Stimulated activated CD8-positive, alpha-beta memory T cell treated with anti-CD3 and anti-CD28 coated beads, Interleukin-7, amount 100 ng/mL, for 1 hour (primary cell): Measurements from ENCODE around the gene SPANXN3.
"Not testable (repeated sequence)": the region's sequence is repeated elsewhere in the genome, so short reads cannot be mapped to it uniquely, and the experiment has no call there.

ENCODE experiments used
- DNase-seq, 2 donors: peaks; one replicate each; pipeline ENCODE4 v3.0.0-alpha.2; 2020; ENCODE audit warnings: low read depth in 2 of 2

SPANXN3 gene

DNA sequence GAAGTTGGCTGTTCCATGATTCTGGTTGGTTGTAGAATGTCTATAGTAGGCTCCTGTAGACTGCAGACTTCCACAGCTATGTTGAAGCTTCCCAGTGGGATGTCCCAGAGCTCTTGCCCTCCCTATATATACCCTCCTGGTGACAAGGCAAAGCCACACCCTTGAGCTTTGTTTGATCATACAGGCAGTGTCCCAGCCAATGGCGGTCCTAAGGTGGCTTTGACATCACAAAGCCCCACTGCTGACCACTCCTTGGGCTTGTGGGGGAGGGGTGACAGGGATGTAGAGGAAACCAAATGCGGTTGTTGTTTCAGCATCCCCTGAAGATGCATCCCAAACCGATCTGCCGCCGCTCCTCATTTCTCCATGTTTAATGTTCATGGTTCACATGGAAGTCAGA, at the start of gene SPANXN3:
SPANXN3 (minus strand) TSS at position 101 of the 400 bp plus-strand sequence; CDS start at position 17, 84 bp downstream.
- not testable (repeated sequence) for DNase-seq

GRCh38 chrX:143536176-143536575, 18.9 kb upstream of the SPANXN3 start:
- DNase-seq: no peak

DNA sequence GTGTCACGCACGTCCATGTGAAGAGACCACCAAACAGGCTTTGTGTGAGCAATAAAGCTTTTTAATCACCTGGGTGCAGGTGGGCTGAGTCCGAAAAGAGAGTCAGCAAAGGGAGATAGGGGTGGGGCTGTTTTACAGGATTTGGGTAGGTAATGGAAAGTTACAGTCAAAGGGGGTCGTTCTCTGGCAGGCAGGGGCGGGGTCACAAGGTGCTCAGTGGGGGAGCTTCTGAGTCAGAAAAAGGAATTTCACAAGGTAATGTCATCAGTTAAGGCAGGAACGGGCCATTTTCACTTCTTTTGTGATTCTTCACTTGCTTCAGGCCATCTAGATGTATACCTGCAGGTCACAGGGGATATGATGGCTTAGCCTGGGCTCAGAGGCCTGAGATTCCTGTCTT, 15.1 kb downstream of the SPANXN3 start:
- DNase-seq: not testable (repeated sequence)

DNA sequence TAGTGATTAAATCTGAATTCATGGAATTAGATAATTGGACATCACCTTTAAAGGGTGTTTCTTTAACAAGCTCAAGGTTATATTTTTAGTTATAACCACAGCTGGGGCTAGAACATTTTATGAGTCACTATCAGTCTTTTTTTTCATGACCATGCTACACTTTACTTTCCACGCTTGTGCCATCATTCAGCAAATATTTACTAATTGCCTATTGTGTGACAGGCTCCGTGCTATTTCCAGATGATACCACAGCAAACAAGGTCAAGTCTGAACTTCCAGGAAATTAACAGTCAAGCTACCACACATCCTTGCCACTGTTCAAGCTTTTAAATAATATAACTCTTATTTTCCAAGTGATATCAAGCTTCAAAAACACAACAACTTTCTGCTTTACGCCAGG, 16.5 kb downstream of the SPANXN3 start:
- DNase-seq: no peak

- DNase-seq: no peak
Observed at GRCh38 chrX:143486105-143486504, 31.2 kb downstream of the SPANXN3 start.

- no peak for DNase-seq
Observed at GRCh38 chrX:143476751-143477150, 40.5 kb downstream of the SPANXN3 start.

GRCh38 chrX:143472347-143472938, 44.8 kb downstream of the SPANXN3 start:
- no peak for DNase-seq

DNA sequence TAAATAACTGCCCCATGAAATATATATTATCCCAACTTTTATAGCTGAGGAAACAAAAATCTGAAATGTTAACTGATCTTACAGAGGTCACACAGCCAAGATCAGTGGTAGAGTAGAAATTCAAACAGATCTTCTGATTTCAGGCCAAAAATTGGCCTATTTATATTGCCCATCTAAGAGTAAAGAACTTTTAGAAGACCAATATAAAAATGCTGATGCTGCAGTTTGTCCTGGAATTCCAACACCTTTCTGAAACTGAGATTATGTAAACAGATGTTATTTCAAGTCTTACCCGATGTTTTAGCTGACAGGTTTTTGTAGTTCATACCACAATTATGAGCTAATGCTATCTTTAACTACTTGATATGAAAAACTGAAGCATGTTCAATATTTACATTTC, 51.1 kb downstream of the SPANXN3 start:
- DNase-seq: no peak

GRCh38 chrX:143462696-143463095, 54.6 kb downstream of the SPANXN3 start:
- DNase-seq: no peak

DNA sequence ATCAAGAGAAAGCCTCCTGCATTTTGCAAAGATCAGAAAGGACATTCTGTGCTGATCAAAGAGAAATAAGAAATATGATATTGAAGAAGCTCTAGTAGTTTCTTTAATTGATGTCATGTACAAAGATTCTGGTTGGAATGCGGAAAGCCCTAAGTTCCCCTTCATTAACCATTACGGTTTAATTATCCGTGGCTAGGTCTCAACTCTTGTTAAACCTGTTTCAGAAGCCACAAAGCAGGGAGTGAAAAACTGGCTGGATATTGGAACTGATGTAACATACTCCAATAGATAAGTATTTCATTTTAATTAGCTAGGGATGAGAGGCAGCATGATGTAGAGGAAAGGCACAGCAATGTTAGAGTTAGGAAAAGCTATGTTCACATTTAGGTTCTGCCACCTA, 55.7 kb downstream of the SPANXN3 start:
- DNase-seq: no peak
